PC-9 (cell line): ENCODE results near the gene ATXN2L. TPM values are rescaled to one million over a fixed set of nuclear protein-coding genes. Genes with fewer than 3 reads are reported as not detected.

ENCODE experiments used
- BruUV-seq: library from RNA; stranded (reverse); fragments of 400-500 nt; replicated peaks from 2 replicates; lab custom pipeline; 2021; lab: Mats Ljungman, UMichigan
- CTCF ChIA-PET: fragments of 300-600 bp; sonication (Branson Sonifier 250); formaldehyde crosslinking; loops from one replicate; lab custom pipeline; 2022; ENCODE audit warnings: antibody characterized with exemption; lab: Charles Lee
- POLR2A ChIA-PET: fragments of 300-600 bp; sonication (Branson Sonifier 250); formaldehyde crosslinking; loops from one replicate; lab custom pipeline; 2022; ENCODE audit warnings: antibody characterized with exemption; ENCODE audit not compliant: unreplicated experiment; lab: Charles Lee
- DNase-seq, 2 experiments: peaks; one replicate each; pipeline versions ENCODE4 v3.0.0 to v3.0.0-alpha.2; 2015 to 2022; ENCODE audit warnings: mixed read lengths in 1 of 2
- H2AFZ ChIP-seq: fragments of 200-600 bp; sonication (generic); 2 replicates; pipeline ENCODE4 v1.8.1; 2017; ENCODE audit warnings: antibody characterized with exemption
- H3F3A ChIP-seq: fragments of 200-600 bp; sonication (generic); 2 replicates; pipeline ENCODE4 v1.8.1; 2017; ENCODE audit warnings: antibody characterized with exemption, mild to moderate bottlenecking, low read depth; ENCODE audit not compliant: insufficient read depth
- H3K27ac ChIP-seq: fragments of 200-600 bp; sonication (generic); 2 replicates; pipeline ENCODE4 v1.6.1; 2016; ENCODE audit warnings: mixed run types
- H3K27me3 ChIP-seq: fragments of 200-600 bp; sonication (generic); 2 replicates; pipeline ENCODE4 v1.6.1; 2016; ENCODE audit warnings: low read depth, mixed run types; ENCODE audit not compliant: insufficient read depth
- H3K36me3 ChIP-seq: fragments of 200-600 bp; sonication (generic); 2 replicates; pipeline ENCODE4 v1.6.1; 2016; ENCODE audit warnings: low read depth, mixed run types
- H3K4me1 ChIP-seq: fragments of 200-600 bp; sonication (generic); replicated peaks from 2 replicates; pipeline ENCODE4 v1.6.1; 2016; ENCODE audit warnings: mixed run types; ENCODE audit not compliant: insufficient read depth
- H3K4me2 ChIP-seq: fragments of 200-600 bp; sonication (generic); 2 replicates; pipeline ENCODE4 v1.6.1; 2017; ENCODE audit warnings: mixed run types
- H3K4me3 ChIP-seq: fragments of 200-600 bp; sonication (generic); 2 replicates; pipeline ENCODE4 v1.6.1; 2016; ENCODE audit warnings: mixed run types
- H3K79me2 ChIP-seq: fragments of 200-600 bp; sonication (generic); 2 replicates; pipeline ENCODE4 v1.6.1; 2017; ENCODE audit warnings: low read depth, mixed run types
- H3K9me2 ChIP-seq: fragments of 200-600 bp; sonication (generic); 2 replicates; pipeline ENCODE4 v1.8.1; 2017; ENCODE audit warnings: mild to moderate bottlenecking; ENCODE audit not compliant: insufficient read depth
- H3K9me3 ChIP-seq: fragments of 200-600 bp; sonication (generic); 2 replicates; pipeline ENCODE4 v1.8.1; 2016; ENCODE audit warnings: low read depth; ENCODE audit not compliant: insufficient read depth
- H4K20me1 ChIP-seq: fragments of 200-600 bp; sonication (generic); 2 replicates; pipeline ENCODE4 v1.8.1; 2017; ENCODE audit not compliant: insufficient read depth
- EZH2 ChIP-seq: fragments of 200-600 bp; sonication (generic); IDR thresholded peaks from 2 replicates; pipeline ENCODE4 v1.8.0; 2017; ENCODE audit warnings: antibody characterized with exemption, low read depth
- intact Hi-C: fragments of 100-400 bp; cut with micrococcal nuclease; formaldehyde crosslinking; loops from one replicate; pipeline ENCODE4 v1.10.0; 2022; ENCODE audit not compliant: unreplicated experiment
- total RNA-seq: library from RNA; stranded (reverse); gene quantifications from 2 replicates; pipeline ENCODE4 v1.2.3, GENCODE V29; 2021
- TF ChIP-seq, protein P1 (sequence below): fragments of 200-600 bp; sonication (generic); conservative IDR thresholded peaks from 2 replicates; pipeline ENCODE4 v1.6.1; 2017; ENCODE audit warnings: mixed run types, antibody characterized with exemption, mild to moderate bottlenecking, moderate library complexity

Gene ATXN2L
- total RNA-seq, 1 experiment from 2014 or later, result 356 TPM

DNA sequence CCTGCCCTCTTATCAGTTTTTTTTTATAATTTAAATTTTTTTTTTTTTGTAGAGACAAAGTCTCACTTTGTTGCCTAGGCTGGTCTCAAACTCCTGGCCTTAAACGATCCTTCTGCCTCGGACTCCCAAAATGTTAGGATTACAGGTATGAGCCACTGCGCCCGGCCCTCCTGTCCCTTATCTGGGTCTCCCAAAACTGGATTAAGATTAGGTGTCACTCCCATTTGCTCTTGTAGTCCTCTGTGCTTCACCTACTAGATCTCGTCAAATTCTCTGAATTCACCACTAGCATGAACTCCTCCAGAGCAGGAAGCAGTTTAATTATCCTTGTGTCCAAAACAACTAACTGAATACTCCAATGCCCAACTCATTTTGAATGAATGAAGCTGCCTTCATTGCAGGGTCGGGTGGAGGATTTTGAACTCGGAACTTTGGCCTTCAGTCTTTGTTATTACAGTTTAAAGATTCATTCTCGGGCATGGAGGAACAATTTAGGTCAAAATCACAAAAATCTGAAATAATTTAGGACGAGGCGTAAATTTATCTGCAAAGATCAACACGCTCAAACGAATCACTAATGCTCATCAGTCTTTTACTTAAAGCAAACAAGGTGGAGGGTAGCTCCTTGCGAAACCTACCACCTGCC is 802 bp upstream of the ATXN2L start:
- peak overlapping the region; percentile 82 for H2AFZ ChIP-seq
- no peaks in the 10 kb centered on the region for H3K9me2 ChIP-seq
- peaks cover 19% of the 10 kb centered on the region for H4K20me1 ChIP-seq
- intact Hi-C loops, result no loop called here
- H3K36me3 ChIP-seq, result peaks cover 24% of the 10 kb centered on the region
- H3K4me2 ChIP-seq, result peak overlapping the region; percentile 98
- TF ChIP-seq, protein P1, sequence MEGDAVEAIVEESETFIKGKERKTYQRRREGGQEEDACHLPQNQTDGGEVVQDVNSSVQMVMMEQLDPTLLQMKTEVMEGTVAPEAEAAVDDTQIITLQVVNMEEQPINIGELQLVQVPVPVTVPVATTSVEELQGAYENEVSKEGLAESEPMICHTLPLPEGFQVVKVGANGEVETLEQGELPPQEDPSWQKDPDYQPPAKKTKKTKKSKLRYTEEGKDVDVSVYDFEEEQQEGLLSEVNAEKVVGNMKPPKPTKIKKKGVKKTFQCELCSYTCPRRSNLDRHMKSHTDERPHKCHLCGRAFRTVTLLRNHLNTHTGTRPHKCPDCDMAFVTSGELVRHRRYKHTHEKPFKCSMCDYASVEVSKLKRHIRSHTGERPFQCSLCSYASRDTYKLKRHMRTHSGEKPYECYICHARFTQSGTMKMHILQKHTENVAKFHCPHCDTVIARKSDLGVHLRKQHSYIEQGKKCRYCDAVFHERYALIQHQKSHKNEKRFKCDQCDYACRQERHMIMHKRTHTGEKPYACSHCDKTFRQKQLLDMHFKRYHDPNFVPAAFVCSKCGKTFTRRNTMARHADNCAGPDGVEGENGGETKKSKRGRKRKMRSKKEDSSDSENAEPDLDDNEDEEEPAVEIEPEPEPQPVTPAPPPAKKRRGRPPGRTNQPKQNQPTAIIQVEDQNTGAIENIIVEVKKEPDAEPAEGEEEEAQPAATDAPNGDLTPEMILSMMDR, result no peak; the same call in 1 of the 2 replicates
- no peak for TF ChIP-seq EZH2
- no peak for DNase-seq
- H3K79me2 ChIP-seq, result peaks cover 65% of the 10 kb centered on the region
- ChIA-PET CTCF (interaction anchor here (0.7 kb wide), 1 partner anchor 24 kb away, joined by 5 read pairs; the partner anchor contains the start of gene TUFM), POLR2A (interaction anchor here (0.6 to 0.7 kb wide), 4 partner anchors 23 to 205 kb away, joined by 3 to 8 read pairs (median 4); partner anchors contain the start of gene TUFM)
- H3F3A ChIP-seq, result peaks cover 49% of the 10 kb centered on the region
- peak overlapping the region; percentile 86 for H3K27ac ChIP-seq
- no peaks in the 10 kb centered on the region for H3K27me3 ChIP-seq
- H3K9me3 ChIP-seq, result no peaks in the 10 kb centered on the region
- H3K4me1 ChIP-seq, result peaks cover 21% of the 10 kb centered on the region
- peak overlapping the region; percentile 74 for H3K4me3 ChIP-seq
- TSS peak; percentile 65 for BruUV-seq

DNA sequence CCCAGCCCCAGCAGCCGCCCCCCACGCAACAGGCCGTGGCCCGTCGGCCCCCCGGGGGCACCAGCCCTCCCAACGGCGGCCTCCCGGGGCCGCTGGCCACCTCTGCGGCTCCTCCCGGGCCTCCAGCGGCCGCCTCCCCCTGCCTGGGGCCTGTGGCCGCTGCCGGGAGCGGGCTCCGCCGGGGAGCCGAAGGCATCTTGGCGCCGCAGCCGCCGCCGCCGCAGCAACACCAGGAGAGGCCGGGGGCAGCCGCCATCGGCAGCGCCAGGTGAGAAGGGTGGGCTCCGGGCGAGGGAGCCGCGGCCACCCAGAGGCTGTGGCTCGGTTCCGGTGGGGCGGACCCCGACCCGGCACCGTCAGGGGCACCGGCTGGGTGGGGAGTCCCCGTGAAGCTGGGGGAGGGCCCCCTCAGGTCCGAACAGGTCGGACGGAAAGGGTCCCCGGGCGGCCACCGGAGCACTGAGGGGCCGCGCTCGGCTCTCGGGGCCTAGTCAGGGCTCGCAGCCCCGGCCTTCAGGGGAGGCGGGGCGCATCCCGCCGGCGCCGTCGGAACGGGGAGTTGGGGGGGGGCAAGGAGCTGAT is 583 bp downstream of the ATXN2L start:
- Histone ChIP-seq H3K9me3 (no peaks in the 10 kb centered on the region), H3K4me2 (peak overlapping the region; percentile 62), H3K27me3 (no peaks in the 10 kb centered on the region), H4K20me1 (peaks cover 33% of the 10 kb centered on the region), H3K4me1 (peaks cover 21% of the 10 kb centered on the region), H3K9me2 (no peaks in the 10 kb centered on the region), H3K27ac (peak overlapping the region; percentile 86), H2AFZ (peak overlapping the region; percentile 35), H3F3A (peaks cover 62% of the 10 kb centered on the region), H3K36me3 (peaks cover 38% of the 10 kb centered on the region), H3K79me2 (peaks cover 79% of the 10 kb centered on the region), H3K4me3 (peak overlapping the region; percentile 74)
- POLR2A ChIA-PET, result interaction anchor here (0.6 to 0.7 kb wide), 4 partner anchors 56 to 214 kb away, joined by 3 to 7 read pairs (median 6); no protein-coding TSS in a partner anchor
- BruUV-seq, result TSS peak; percentile 7
- TF ChIP-seq, protein P1, result no peak
- no peak for TF ChIP-seq EZH2
- intact Hi-C loops, result loop anchor here (1.0 kb wide), 1 partner anchor 40 kb away; the partner anchor contains the start of gene SH2B1
- CTCF ChIA-PET, result no interaction called here
- DNase-seq, result no peak

DNA sequence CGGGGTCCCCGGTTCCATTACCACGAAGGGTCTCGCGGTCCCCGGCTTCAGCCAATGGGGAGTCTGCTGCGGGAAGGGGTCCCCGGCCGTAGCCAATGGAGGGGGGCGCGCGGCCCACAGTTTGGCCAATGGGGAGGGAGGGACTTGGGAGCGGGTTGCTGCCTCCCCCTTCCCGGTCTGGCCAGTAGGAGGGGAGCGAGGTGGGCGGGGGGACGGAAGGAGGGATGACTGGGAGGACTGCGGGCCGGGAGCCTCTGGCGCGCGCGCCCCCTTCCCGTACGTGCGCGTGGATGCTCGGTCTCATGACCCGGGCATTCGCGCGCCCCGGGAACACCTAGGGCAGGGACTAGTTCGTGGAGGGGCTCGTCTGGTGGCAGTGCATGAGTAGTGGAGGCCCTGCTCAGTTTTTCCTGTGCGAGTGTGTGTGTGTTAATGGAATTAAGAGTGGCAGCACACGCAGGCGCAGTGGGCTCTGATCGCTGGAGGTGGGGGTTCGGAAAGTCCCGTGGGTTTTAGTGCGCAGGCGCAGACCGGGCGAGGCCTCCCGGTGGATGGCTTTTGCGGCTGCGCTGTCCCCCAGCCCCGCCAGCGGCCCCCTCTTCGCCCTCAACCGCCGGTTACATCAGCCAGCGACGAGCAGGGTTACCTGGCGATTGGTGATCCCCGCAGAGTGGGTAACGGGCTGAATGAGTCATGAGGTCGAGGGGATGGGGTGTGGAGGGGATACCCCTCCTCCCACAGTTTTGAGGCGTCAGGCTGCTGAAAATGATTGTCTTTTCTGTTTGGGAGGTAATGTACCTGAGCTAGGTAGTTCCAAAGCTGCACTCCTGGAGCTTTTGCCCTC is 1.3 kb downstream of the ATXN2L start:
- Histone ChIP-seq H3K27ac (peak overlapping the region; percentile 86), H3K4me1 (peaks cover 21% of the 10 kb centered on the region), H3K27me3 (no peaks in the 10 kb centered on the region), H3K4me2 (peak overlapping the region; percentile 86), H3K79me2 (peaks cover 86% of the 10 kb centered on the region), H3K36me3 (peaks cover 45% of the 10 kb centered on the region), H3F3A (peaks cover 68% of the 10 kb centered on the region), H2AFZ (peak overlapping the region; percentile 54; the same call in 1 of the 2 replicates), H3K9me2 (no peaks in the 10 kb centered on the region), H3K4me3 (peak overlapping the region; percentile 74), H4K20me1 (peaks cover 40% of the 10 kb centered on the region), H3K9me3 (no peaks in the 10 kb centered on the region)
- intact Hi-C loops, result loop anchor here (1.0 kb wide), 3 partner anchors 22 to 126 kb away; partner anchors contain the start of genes NFATC2IP, SH2B1 and TUFM
- CTCF ChIA-PET, result no interaction called here
- peak; percentile 89 to 99 for DNase-seq
- no peak for TF ChIP-seq EZH2
- TF ChIP-seq, protein P1, result no peak; the same call in 1 of the 2 replicates
- TSS peak; percentile 34 for BruUV-seq
- POLR2A ChIA-PET, result interaction anchor here (0.6 kb wide), 4 partner anchors 55 to 299 kb away, joined by 3 to 7 read pairs (median 6); no protein-coding TSS in a partner anchor
